ENCODE data around the gene PLEKHA7. TPM values are rescaled to one million over a fixed set of nuclear protein-coding genes. Genes with fewer than 3 reads are reported as not detected.

Gene PLEKHA7
- total RNA-seq, 1 experiment from 2014 or later, result 18.4 TPM

DNA sequence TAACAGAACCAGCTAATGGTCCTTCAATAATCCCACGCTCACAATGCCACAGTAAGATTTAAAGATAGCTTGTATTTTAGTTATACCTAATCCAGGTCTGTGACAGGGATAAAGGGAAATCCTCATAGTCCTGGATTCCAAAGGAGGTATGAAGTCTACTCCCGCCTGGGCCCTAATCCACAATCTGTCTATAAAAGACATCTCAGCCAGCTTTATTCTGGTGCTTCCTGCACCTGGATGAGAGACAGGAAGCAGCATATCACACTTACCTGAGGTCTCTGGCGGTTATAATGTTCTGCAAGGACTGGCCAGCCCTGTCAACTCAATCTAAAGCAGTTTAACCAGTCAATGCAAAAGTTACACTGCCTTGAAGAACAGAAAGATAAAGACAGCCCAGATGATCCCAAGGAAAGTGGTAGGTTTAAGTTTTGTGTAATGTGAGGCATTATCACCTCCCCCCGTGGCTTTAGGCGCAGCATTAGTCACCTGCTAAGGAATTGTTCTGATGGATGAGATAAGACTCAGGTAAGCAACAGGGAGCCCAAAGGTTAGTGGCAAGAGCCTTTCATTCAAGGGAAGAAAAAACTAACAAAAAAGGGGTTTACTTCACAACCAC lies 57.6 kb downstream of the PLEKHA7 start:
- Histone ChIP-seq H3K9me2 (replicated peaks; ENCODE audit: low read length) (no peaks in the 10 kb centered on the region), H3K36me3 (ENCODE audit: low read depth, low read length) (no peaks in the 10 kb centered on the region), H3F3A (ENCODE audit: low read length, unreplicated experiment) (no peaks in the 10 kb centered on the region), H3K9me3 (ENCODE audit: low read length) (no peaks in the 10 kb centered on the region), H2AFZ (ENCODE audit: low read length) (no peak overlapping the region), H3K79me2 (ENCODE audit: low read length) (0 out of 2 replicates have a peak, but pooled peaks cover 3% of the 10 kb centered on the region), H3K9ac (ENCODE audit: low read length) (no peak overlapping the region), H3K4me2 (ENCODE audit: low read length) (peak overlapping the region; percentile 58), H3K4me3 (ENCODE audit: low read length) (peak overlapping the region; percentile 5; the same call in 1 of the 2 replicates), H3K4me1 (ENCODE audit: insufficient read depth, low read length) (peaks cover 48% of the 10 kb centered on the region), H3K27ac (ENCODE audit: low read length) (peak overlapping the region; percentile 39), H3K27me3 (ENCODE audit: low read length) (no peaks in the 10 kb centered on the region), H4K20me1 (ENCODE audit: low read length) (no peaks in the 10 kb centered on the region)
- no TSS peak for BruUV-seq (replicated peaks)
- ChIA-PET CTCF (no interaction called here), POLR2A (ENCODE audit: unreplicated experiment) (no interaction called here)
- ATAC-seq (peak; percentile 80), DNase-seq (peak; percentile 79)
- intact Hi-C loops (cut with micrococcal nuclease), result no loop called here
- no peak for TF ChIP-seq EZH2phosphoT487 (IDR thresholded peaks at IDR 0.05; ENCODE audit: borderline replicate concordance, low read length)

DNA sequence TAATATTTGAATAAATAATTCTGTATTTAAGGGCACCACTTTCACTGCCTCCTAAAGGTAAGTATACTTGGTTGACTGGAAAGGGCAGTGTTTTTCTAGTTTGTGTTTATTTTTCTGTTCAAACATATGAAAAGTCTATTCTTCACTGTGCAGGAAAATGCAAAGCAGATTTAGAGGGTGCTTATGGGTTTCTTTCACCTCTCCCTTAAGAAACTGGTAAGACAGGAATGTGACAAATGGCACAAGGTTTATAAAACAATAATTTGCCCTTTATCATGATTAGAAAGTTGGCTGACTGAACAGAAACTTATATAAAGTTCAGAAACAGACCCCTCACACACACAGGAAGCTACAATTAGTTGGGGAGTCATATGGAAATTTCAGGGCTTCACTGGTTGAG lies 60.6 kb downstream of the PLEKHA7 start:
- Histone ChIP-seq H3K79me2 (ENCODE audit: low read length) (no peaks in the 10 kb centered on the region), H3K4me2 (ENCODE audit: low read length) (peak overlapping the region; percentile 42; the same call in 1 of the 2 replicates), H3K36me3 (ENCODE audit: low read depth, low read length) (no peaks in the 10 kb centered on the region), H3K4me1 (ENCODE audit: insufficient read depth, low read length) (peaks cover 34% of the 10 kb centered on the region), H3K9me3 (ENCODE audit: low read length) (no peaks in the 10 kb centered on the region), H3K27me3 (ENCODE audit: low read length) (no peaks in the 10 kb centered on the region), H3K9ac (ENCODE audit: low read length) (no peak overlapping the region), H3F3A (ENCODE audit: low read length, unreplicated experiment) (no peaks in the 10 kb centered on the region), H2AFZ (ENCODE audit: low read length) (no peak overlapping the region), H3K9me2 (replicated peaks; ENCODE audit: low read length) (no peaks in the 10 kb centered on the region), H4K20me1 (ENCODE audit: low read length) (no peaks in the 10 kb centered on the region), H3K27ac (ENCODE audit: low read length) (0 out of 2 replicates have a peak overlapping the region, but pooled peaks have one; percentile 20), H3K4me3 (ENCODE audit: low read length) (no peak overlapping the region)
- DNase-seq, result peak; percentile 50
- intact Hi-C loops (cut with micrococcal nuclease), result no loop called here
- peak; percentile 47 for ATAC-seq
- BruUV-seq (replicated peaks), result no TSS peak
- POLR2A ChIA-PET (ENCODE audit: unreplicated experiment), result no interaction called here
- CTCF ChIA-PET, result no interaction called here
- TF ChIP-seq EZH2 (IDR thresholded peaks at IDR 0.05; ENCODE audit: low read length, unreplicated experiment), result no peak
- TF ChIP-seq, protein P1, sequence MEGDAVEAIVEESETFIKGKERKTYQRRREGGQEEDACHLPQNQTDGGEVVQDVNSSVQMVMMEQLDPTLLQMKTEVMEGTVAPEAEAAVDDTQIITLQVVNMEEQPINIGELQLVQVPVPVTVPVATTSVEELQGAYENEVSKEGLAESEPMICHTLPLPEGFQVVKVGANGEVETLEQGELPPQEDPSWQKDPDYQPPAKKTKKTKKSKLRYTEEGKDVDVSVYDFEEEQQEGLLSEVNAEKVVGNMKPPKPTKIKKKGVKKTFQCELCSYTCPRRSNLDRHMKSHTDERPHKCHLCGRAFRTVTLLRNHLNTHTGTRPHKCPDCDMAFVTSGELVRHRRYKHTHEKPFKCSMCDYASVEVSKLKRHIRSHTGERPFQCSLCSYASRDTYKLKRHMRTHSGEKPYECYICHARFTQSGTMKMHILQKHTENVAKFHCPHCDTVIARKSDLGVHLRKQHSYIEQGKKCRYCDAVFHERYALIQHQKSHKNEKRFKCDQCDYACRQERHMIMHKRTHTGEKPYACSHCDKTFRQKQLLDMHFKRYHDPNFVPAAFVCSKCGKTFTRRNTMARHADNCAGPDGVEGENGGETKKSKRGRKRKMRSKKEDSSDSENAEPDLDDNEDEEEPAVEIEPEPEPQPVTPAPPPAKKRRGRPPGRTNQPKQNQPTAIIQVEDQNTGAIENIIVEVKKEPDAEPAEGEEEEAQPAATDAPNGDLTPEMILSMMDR (conservative IDR thresholded peaks at IDR 0.05; ENCODE audit: low read depth, low read length), result no peak
- TF ChIP-seq EZH2phosphoT487 (IDR thresholded peaks at IDR 0.05; ENCODE audit: borderline replicate concordance, low read length), result no peak

DNA sequence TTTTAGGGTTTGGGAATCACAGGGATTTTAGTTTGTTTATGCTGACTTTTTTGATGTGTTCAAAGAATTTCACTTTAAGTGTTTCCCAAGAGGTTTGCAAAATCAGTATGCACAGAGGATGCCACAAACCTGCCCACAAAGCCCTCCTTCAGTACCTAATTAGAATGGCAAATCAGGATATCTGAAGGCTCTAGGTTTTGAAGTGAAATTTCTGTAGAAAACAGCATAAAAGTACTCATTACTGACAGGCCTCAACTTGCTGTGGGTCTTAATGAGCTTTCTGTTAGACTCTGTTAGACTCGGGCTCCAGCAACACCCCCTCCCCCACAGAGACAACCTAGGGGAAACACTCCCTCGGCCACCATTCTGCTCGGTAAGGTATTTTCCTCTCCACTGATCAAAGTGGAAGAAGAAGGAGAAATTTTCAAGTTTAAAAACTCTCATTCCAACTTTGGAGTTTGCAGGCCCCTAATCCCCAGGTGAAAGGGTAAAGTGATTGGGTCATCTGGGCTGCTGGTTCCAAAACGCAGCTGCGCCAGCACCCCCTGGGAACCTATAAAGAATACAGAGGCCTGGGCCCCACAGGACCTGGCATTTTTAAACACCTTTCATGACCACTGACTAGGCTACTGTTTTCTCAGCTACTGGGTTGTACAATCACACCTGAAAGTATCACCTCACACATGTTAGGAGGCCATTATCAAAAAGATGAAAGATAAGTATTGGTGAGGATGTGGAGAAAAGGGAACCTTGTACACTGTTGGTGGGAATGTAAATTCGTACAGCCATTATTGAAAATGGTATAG lies 67.5 kb downstream of the PLEKHA7 start:
- Histone ChIP-seq H3F3A (ENCODE audit: low read length, unreplicated experiment) (no peaks in the 10 kb centered on the region), H2AFZ (ENCODE audit: low read length) (no peak overlapping the region), H3K79me2 (ENCODE audit: low read length) (no peaks in the 10 kb centered on the region), H3K4me1 (ENCODE audit: insufficient read depth, low read length) (no peaks in the 10 kb centered on the region), H4K20me1 (ENCODE audit: low read length) (no peaks in the 10 kb centered on the region), H3K27me3 (ENCODE audit: low read length) (no peaks in the 10 kb centered on the region), H3K9me2 (replicated peaks; ENCODE audit: low read length) (no peaks in the 10 kb centered on the region), H3K4me2 (ENCODE audit: low read length) (no peak overlapping the region), H3K9ac (ENCODE audit: low read length) (no peak overlapping the region), H3K36me3 (ENCODE audit: low read depth, low read length) (no peaks in the 10 kb centered on the region), H3K4me3 (ENCODE audit: low read length) (no peak overlapping the region), H3K27ac (ENCODE audit: low read length) (no peak overlapping the region), H3K9me3 (ENCODE audit: low read length) (no peaks in the 10 kb centered on the region)
- CTCF ChIA-PET, result interaction anchor here (0.6 to 2.1 kb wide), 4 partner anchors 115 to 257 kb away, joined by 3 to 14 read pairs (median 4); no protein-coding TSS in a partner anchor
- BruUV-seq (replicated peaks), result no TSS peak
- POLR2A ChIA-PET (ENCODE audit: unreplicated experiment), result no interaction called here
- ATAC-seq, result no peak
- TF ChIP-seq, protein P1 (conservative IDR thresholded peaks at IDR 0.05; ENCODE audit: low read depth, low read length), result no peak
- no peak for TF ChIP-seq EZH2phosphoT487 (IDR thresholded peaks at IDR 0.05; ENCODE audit: borderline replicate concordance, low read length)
- no peak for TF ChIP-seq EZH2 (IDR thresholded peaks at IDR 0.05; ENCODE audit: low read length, unreplicated experiment)
- DNase-seq, result no peak
- intact Hi-C loops (cut with micrococcal nuclease), result loop anchor here (1.0 to 10.0 kb wide), 3 partner anchors 66 to 258 kb away; partner anchors contain the start of gene PIK3C2A

All from PC-3 (cell line).